Peyer's patch (tissue), 4 donors: ENCODE measurements around the gene TRMT112. TPM values are rescaled to one million over a fixed set of nuclear protein-coding genes. Genes with fewer than 3 reads are reported as not detected.
A peak's percentile ranks its signal among the peaks of the same experiment; 100 is the strongest.

ENCODE experiments used
- DNase-seq, 3 donors: peaks; one replicate each; pipeline ENCODE4 v3.0.0-alpha.2; 2017 to 2019
- H3K27ac ChIP-seq, 4 donors: fragments of 200-600 bp; sonication (generic); one replicate each; pipeline ENCODE4 v1.5.1; 2016 to 2019
- H3K27me3 ChIP-seq, 2 donors: fragments of 200-600 bp; sonication (generic); one replicate each; pipeline ENCODE4 v1.5.1; 2019
- H3K36me3 ChIP-seq, 3 donors: fragments of 200-600 bp; sonication (generic); one replicate each; pipeline ENCODE4 v1.5.1; 2016 to 2019
- H3K4me1 ChIP-seq, 4 donors: fragments of 200-600 bp; sonication (generic); one replicate each; pipeline ENCODE4 v1.5.1; 2016 to 2019
- H3K4me3 ChIP-seq, 4 donors: fragments of 200-600 bp; sonication (generic); 1 replicate in 3 of 4; 2 replicates in 1 of 4; pipeline ENCODE4 v1.5.1; 2016 to 2019; ENCODE audit warnings: mild to moderate bottlenecking in 1 of 4
- H3K9me3 ChIP-seq, 4 donors: fragments of 200-600 bp; sonication (generic); one replicate each; pipeline ENCODE4 v1.5.1; 2016 to 2019; ENCODE audit warnings: mild to moderate bottlenecking in 1 of 4
- POLR2A ChIP-seq, 2 donors: fragments of 450-650 bp; IDR thresholded peaks; one replicate each; pipeline ENCODE4 v1.5.1; 2017; ENCODE audit warnings: antibody characterized with exemption in 2 of 2, mild to moderate bottlenecking in 2 of 2, moderate library complexity in 2 of 2
- total RNA-seq, 4 donors: library from RNA; depleted of rRNA; stranded (reverse); fragments of >200 nt; gene quantifications; one replicate each; pipeline ENCODE4 v1.1.0, GENCODE V29; 2016
- TF ChIP-seq, protein P1 (sequence below), 6 experiments: fragments of 450-650 bp in 4 of 6; fragments of 200-600 bp in 2 of 6; sonication (generic) in 1 of 6; IDR thresholded peaks; one replicate each; pipeline ENCODE4 v1.5.1; 2017 to 2019; ENCODE audit warnings: antibody characterized with exemption in 6 of 6, mild to moderate bottlenecking in 3 of 6, moderate library complexity in 1 of 6

The TRMT112 gene
- total RNA-seq, 4 donors from 2014 or later: 55.3 to 163 (median 63.1) TPM

DNA sequence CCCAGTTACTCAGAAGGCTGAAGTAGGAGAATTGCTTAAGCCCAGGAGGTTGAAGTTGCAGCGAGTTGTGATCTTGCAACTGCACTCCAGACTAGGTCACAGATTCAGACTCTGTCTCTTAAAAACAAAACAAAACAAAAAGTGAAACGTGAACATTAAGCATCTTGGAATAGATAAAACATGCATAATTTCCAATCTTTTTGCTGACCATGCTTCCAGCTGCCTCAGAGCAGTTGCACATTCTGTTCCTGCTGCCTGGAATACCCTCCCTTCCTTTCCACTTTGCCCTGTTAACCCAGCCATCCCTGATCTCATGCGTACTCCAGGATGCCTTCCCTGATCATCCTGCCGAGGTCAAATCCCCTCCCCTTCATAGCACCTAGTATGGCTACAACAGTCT lies 21.9 kb upstream of the TRMT112 start:
- Histone ChIP-seq H3K27ac (peak overlapping the region; percentile 24 to 86 (median 56)), H3K27me3 (no peaks in the 10 kb centered on the region), H3K36me3 (no peaks in the 10 kb centered on the region), H3K4me3 (peak overlapping the region in 2 of 4 donors; percentile 43 to 45), H3K9me3 (no peaks in the 10 kb centered on the region), H3K4me1 (peaks cover 3 to 28% (median 21%) of the 10 kb centered on the region in 4 donors)
- DNase-seq: no peak
- TF ChIP-seq POLR2A (IDR thresholded peaks at IDR 0.05): no peak
- TF ChIP-seq, protein P1, sequence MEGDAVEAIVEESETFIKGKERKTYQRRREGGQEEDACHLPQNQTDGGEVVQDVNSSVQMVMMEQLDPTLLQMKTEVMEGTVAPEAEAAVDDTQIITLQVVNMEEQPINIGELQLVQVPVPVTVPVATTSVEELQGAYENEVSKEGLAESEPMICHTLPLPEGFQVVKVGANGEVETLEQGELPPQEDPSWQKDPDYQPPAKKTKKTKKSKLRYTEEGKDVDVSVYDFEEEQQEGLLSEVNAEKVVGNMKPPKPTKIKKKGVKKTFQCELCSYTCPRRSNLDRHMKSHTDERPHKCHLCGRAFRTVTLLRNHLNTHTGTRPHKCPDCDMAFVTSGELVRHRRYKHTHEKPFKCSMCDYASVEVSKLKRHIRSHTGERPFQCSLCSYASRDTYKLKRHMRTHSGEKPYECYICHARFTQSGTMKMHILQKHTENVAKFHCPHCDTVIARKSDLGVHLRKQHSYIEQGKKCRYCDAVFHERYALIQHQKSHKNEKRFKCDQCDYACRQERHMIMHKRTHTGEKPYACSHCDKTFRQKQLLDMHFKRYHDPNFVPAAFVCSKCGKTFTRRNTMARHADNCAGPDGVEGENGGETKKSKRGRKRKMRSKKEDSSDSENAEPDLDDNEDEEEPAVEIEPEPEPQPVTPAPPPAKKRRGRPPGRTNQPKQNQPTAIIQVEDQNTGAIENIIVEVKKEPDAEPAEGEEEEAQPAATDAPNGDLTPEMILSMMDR (IDR thresholded peaks at IDR 0.05): no peak

DNA sequence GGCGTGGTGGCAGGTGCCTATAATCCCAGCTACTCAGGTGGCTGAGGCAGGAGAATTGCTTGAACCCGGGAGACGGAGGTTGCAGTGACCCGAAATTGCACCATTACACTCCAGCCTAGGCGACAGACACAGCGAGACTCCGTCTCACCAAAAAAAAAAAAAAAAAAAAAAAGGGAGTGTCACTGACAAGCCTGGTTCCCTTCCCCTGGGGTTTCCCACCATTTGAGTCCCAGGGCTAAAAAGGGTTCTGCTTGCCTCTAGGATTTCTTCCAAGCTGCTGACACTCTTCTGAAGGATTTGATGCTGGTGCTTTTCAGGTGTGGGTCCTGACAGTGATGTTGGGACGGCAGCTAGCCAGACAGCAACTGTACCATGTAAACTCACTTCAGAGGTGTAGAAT lies 21.4 kb upstream of the TRMT112 start:
- H3K36me3 ChIP-seq: no peaks in the 10 kb centered on the region
- TF ChIP-seq, protein P1 (IDR thresholded peaks at IDR 0.05): no peak
- no peak for TF ChIP-seq POLR2A (IDR thresholded peaks at IDR 0.05)
- peak overlapping the region in 1 of 4 donors; percentile 86 for H3K27ac ChIP-seq
- no peaks in the 10 kb centered on the region for H3K27me3 ChIP-seq
- no peak overlapping the region for H3K4me3 ChIP-seq
- no peak for DNase-seq
- H3K9me3 ChIP-seq: no peaks in the 10 kb centered on the region
- H3K4me1 ChIP-seq: peaks cover 3 to 28% (median 21%) of the 10 kb centered on the region in 4 donors

DNA sequence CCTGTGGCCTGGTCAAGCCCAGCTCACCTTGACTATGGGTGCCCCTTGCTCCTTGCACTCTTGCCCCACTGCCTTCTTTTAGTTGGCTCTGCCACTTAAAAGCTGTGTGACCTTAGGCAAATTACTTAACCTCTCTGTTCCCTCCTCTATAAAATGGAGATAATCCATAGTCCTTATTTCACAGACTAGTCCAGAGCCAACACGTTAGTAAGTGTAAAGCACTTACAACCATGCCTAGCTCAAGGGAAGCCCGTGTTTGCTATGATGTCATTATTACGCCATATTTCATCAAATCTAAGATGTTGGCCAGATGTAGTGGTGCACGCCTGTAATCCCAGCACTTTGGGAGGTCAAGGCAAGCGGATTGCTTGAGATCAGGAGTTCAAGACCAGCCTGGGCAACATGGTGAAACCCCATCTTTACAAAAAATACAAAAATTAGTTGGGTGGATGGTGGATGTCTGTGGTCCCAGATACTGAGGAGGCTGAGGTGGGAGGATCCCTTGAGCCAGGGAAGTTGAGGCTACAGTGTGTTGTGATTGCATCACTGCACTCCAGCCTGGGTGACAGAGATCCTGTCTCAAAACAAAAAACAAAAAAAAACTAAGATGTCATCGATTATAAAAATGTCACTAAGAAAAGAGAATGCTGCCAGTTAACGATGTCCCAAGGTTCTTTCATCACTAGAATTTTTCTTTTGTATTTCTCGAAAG lies 20.3 kb upstream of the TRMT112 start:
- no peak overlapping the region for H3K4me3 ChIP-seq
- H3K27ac ChIP-seq: no peak overlapping the region
- no peaks in the 10 kb centered on the region for H3K9me3 ChIP-seq
- H3K36me3 ChIP-seq: no peaks in the 10 kb centered on the region
- TF ChIP-seq, protein P1 (IDR thresholded peaks at IDR 0.05): no peak
- TF ChIP-seq POLR2A (IDR thresholded peaks at IDR 0.05): no peak
- H3K4me1 ChIP-seq: peaks cover 3 to 28% (median 19%) of the 10 kb centered on the region in 4 donors
- no peaks in the 10 kb centered on the region for H3K27me3 ChIP-seq
- DNase-seq: no peak

DNA sequence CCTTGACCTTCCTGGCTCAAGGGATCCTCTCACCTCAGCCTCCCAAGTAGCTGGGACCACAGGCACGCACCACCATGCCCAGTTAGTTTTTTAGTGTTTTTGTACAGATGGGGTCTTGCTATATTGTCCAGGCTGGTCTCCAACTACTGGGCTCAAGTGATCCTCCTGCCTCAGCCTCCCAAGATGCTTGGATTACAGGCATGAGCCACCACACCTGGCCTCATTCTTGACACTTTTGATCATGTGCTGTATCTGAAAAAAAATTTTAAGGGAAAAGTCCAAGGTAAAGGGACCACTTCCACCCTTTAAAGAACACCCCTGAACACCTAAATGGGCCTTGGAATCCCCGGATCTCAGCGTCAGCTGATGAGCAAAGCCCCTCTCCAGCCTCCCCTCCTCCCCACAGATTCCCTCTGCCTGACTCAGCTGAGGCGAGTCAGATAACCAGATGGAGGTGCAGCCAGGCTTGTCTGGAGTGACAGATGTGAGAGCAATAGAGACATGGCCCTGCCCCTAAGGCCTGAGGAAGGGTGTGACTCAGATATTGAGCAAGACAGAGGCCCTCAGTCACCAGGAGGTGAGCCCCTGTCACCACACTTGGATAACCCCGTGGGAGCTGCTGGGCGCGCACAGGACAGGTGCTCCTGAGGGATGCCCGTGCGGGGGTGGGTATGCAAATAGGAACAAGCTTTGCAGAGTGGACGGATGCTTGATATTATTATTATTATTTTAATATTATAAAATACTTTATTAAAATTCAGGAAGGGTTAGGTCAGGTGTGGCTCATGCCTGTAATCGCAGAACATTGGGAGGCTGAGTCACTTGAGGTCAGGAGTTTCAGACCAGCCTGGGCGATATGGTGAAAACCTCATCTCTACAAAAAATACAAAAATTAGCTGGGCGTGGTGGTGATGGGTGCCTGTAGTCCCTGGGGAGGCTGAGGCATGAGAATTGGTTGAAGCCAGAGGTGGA lies 17.7 kb upstream of the TRMT112 start:
- H3K36me3 ChIP-seq: no peaks in the 10 kb centered on the region
- TF ChIP-seq, protein P1 (IDR thresholded peaks at IDR 0.05): peak in 2 of 6 experiments; percentile 26 to 28
- TF ChIP-seq POLR2A (IDR thresholded peaks at IDR 0.05): peak in 1 of 2 donors; percentile 35
- DNase-seq: peak; percentile 70 to 91 (median 70)
- no peak overlapping the region for H3K4me3 ChIP-seq
- H3K9me3 ChIP-seq: no peaks in the 10 kb centered on the region
- H3K27ac ChIP-seq: peak overlapping the region; percentile 52 to 71 (median 56)
- H3K4me1 ChIP-seq: peaks cover 8 to 38% (median 22%) of the 10 kb centered on the region in 4 donors
- H3K27me3 ChIP-seq: no peaks in the 10 kb centered on the region

DNA sequence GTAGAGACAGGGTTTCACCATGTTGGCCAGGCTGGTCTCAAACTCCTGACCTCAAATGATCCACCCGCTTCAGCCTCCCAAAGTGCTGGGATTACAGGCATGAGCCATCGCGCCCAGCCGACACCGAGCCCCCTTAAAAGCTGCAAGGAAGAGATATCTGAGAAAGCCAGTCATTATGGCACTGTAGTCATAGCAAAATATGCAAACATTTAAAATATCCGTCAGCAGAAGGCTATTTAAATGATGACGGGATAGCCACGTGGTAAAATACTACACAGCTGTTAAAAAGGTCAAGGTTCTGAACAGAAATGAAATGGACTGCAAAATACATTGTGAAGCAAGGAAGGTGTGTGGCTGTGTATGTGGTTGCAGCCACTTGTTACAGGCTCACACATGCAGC lies 16.2 kb upstream of the TRMT112 start:
- peaks cover 8 to 49% (median 21%) of the 10 kb centered on the region in 4 donors for H3K4me1 ChIP-seq
- H3K4me3 ChIP-seq: no peak overlapping the region
- H3K9me3 ChIP-seq: no peaks in the 10 kb centered on the region
- no peaks in the 10 kb centered on the region for H3K27me3 ChIP-seq
- no peaks in the 10 kb centered on the region for H3K36me3 ChIP-seq
- no peak for DNase-seq
- TF ChIP-seq POLR2A (IDR thresholded peaks at IDR 0.05): no peak
- TF ChIP-seq, protein P1 (IDR thresholded peaks at IDR 0.05): no peak
- no peak overlapping the region for H3K27ac ChIP-seq
